HEK293 (cell line): ENCODE measurements around the gene UBE4B.

Experiments
- CTCF ChIA-PET: fragments of 350-600 bp; formaldehyde crosslinking; extraction: SDS; loops from one replicate; lab custom pipeline; 2021; ENCODE audit warnings: antibody characterized with exemption; lab: Yijun Ruan, JAX
- POLR2A ChIA-PET: fragments of 300-600 bp; formaldehyde crosslinking; extraction: SDS; loops from one replicate; lab custom pipeline; 2020; ENCODE audit warnings: antibody characterized with exemption, inconsistent platforms; lab: Yijun Ruan, JAX
- H3K27ac ChIP-seq: fragments of 200-500 bp; sonication (Bioruptor generic); 2 replicates; pipeline ENCODE4 v1.5.1; 2014; ENCODE audit warnings: low read depth, low read length, control low read depth, inconsistent platforms; ENCODE audit errors: extremely low read depth
- H3K36me3 ChIP-seq, 2 experiments: fragments of 200-500 bp in 1 of 2; sonication (Bioruptor generic) in 1 of 2; 1 replicate in 1 of 2; 2 replicates in 1 of 2; pipeline ENCODE4 v1.5.1; 2014 to 2017; ENCODE audit warnings: inconsistent platforms in 2 of 2, low read length in 2 of 2; ENCODE audit not compliant: control insufficient read depth in 2 of 2, insufficient read depth in 1 of 2
- H3K4me1 ChIP-seq: fragments of 200-500 bp; sonication (Bioruptor generic); 2 replicates; pipeline ENCODE4 v1.5.1; 2014; ENCODE audit warnings: mild to moderate bottlenecking, low read length, inconsistent platforms; ENCODE audit not compliant: control insufficient read depth, insufficient read depth
- H3K4me3 ChIP-seq: 2 replicates; pipeline ENCODE4 v1.5.1; 2011; ENCODE audit warnings: low read depth, mild to moderate bottlenecking, control low read depth, low read length, moderate library complexity
- H3K9me3 ChIP-seq: fragments of 200-500 bp; sonication (Bioruptor generic); 2 replicates; pipeline ENCODE4 v1.5.1; 2014; ENCODE audit warnings: low read depth, low read length, inconsistent platforms; ENCODE audit not compliant: control insufficient read depth, insufficient read depth
- BCL6B ChIP-seq: fragments of 450-650 bp; formaldehyde crosslinking; IDR thresholded peaks from 2 replicates; pipeline ENCODE4 v1.5.1; 2017; ENCODE audit warnings: missing biosample characterization, missing genetic modification characterization
- FEZF1 ChIP-seq: fragments of 450-650 bp; formaldehyde crosslinking; IDR thresholded peaks from 2 replicates; pipeline ENCODE4 v1.5.1; 2016; ENCODE audit warnings: missing biosample characterization, missing genetic modification characterization
- GLI4 ChIP-seq: fragments of 450-650 bp; formaldehyde crosslinking; IDR thresholded peaks from 2 replicates; pipeline ENCODE4 v1.5.1; 2016; ENCODE audit warnings: missing biosample characterization, missing genetic modification characterization
- GLIS2 ChIP-seq: fragments of 450-650 bp; formaldehyde crosslinking; IDR thresholded peaks from 2 replicates; pipeline ENCODE4 v1.5.1; 2016; ENCODE audit warnings: missing biosample characterization, missing genetic modification characterization
- KLF10 ChIP-seq: fragments of 450-650 bp; IDR thresholded peaks from 2 replicates; pipeline ENCODE4 v1.5.1; 2018; ENCODE audit warnings: missing biosample characterization, mild to moderate bottlenecking, missing genetic modification characterization
- KLF17 ChIP-seq: fragments of 450-650 bp; formaldehyde crosslinking; IDR thresholded peaks from 2 replicates; pipeline ENCODE4 v1.5.1; 2016; ENCODE audit warnings: missing biosample characterization, missing genetic modification characterization
- TCF7L2 ChIP-seq: IDR thresholded peaks from 2 replicates; pipeline ENCODE4 v1.6.1; 2011; ENCODE audit warnings: low read depth, mild to moderate bottlenecking, inconsistent platforms, low read length, moderate library complexity, borderline replicate concordance
- ZNF114 ChIP-seq: fragments of 450-650 bp; formaldehyde crosslinking; IDR thresholded peaks from 2 replicates; pipeline ENCODE4 v1.5.0; 2017; ENCODE audit warnings: missing biosample characterization, missing genetic modification characterization
- ZNF202 ChIP-seq: fragments of 450-650 bp; formaldehyde crosslinking; IDR thresholded peaks from 2 replicates; pipeline ENCODE4 v1.5.1; 2016; ENCODE audit warnings: missing biosample characterization, missing genetic modification characterization, borderline replicate concordance
- ZNF354C ChIP-seq: fragments of 450-650 bp; formaldehyde crosslinking; IDR thresholded peaks from 2 replicates; pipeline ENCODE4 v1.5.1; 2016; ENCODE audit warnings: missing biosample characterization, missing genetic modification characterization, low read depth, borderline replicate concordance
- ZNF518A ChIP-seq: fragments of 450-650 bp; formaldehyde crosslinking; conservative IDR thresholded peaks from 2 replicates; pipeline ENCODE4 v1.5.1; 2016; ENCODE audit warnings: low read depth, missing biosample characterization, missing genetic modification characterization
- ZNF544 ChIP-seq: fragments of 450-650 bp; formaldehyde crosslinking; IDR thresholded peaks from 2 replicates; pipeline ENCODE4 v1.5.0; 2017; ENCODE audit warnings: missing biosample characterization, missing genetic modification characterization
- ZNF623 ChIP-seq: fragments of 450-650 bp; formaldehyde crosslinking; IDR thresholded peaks from 2 replicates; pipeline ENCODE4 v1.5.1; 2016; ENCODE audit warnings: missing biosample characterization, missing genetic modification characterization
- ZNF664 ChIP-seq: fragments of 450-650 bp; formaldehyde crosslinking; IDR thresholded peaks from 2 replicates; pipeline ENCODE4 v1.5.1; 2016; ENCODE audit warnings: missing biosample characterization, missing genetic modification characterization
- ZSCAN4 ChIP-seq: fragments of 450-650 bp; formaldehyde crosslinking; IDR thresholded peaks from 2 replicates; pipeline ENCODE4 v1.5.1; 2017; ENCODE audit warnings: missing biosample characterization, missing genetic modification characterization

UBE4B gene

GRCh38 chr1:10082785-10083479, 50.2 kb downstream of the UBE4B start (continued):
- no peak for TF ChIP-seq BCL6B (tag by site-specific recombination)

- ChIA-PET CTCF (no interaction called here), POLR2A (interaction anchor here (0.6 kb wide), 1 partner anchor 795 kb away, joined by 3 read pairs; no protein-coding TSS in a partner anchor)
- Histone ChIP-seq H3K27ac (no peak overlapping the region), H3K4me1 (no peaks in the 10 kb centered on the region), H3K36me3 (peaks cover 0 to 4% of the 10 kb centered on the region in 2 experiments; a peak in 2 of 3 replicates), H3K9me3 (no peaks in the 10 kb centered on the region), H3K4me3 (no peak overlapping the region)
- TF ChIP-seq KLF17 (no peak), ZNF354C (tag by site-specific recombination) (no peak), ZNF518A (tag by site-specific recombination) (no peak), GLI4 (tag by site-specific recombination) (no peak), TCF7L2 (no peak), ZNF114 (tag by site-specific recombination) (no peak), ZSCAN4 (tag by site-specific recombination) (no peak), ZNF544 (tag by site-specific recombination) (no peak), ZNF202 (no peak), ZNF623 (tag by site-specific recombination) (no peak), ZNF664 (no peak), GLIS2 (tag by site-specific recombination) (no peak)
Observed at GRCh38 chr1:10084045-10084444, 51.3 kb downstream of the UBE4B start.

- H3K4me3 ChIP-seq, result no peak overlapping the region
- ChIA-PET POLR2A (no interaction called here), CTCF (no interaction called here)
- H3K36me3 ChIP-seq, result peaks cover 0 to 4% of the 10 kb centered on the region in 2 experiments; a peak in 2 of 3 replicates
- H3K9me3 ChIP-seq, result no peaks in the 10 kb centered on the region
- H3K4me1 ChIP-seq, result no peaks in the 10 kb centered on the region
- no peak overlapping the region for H3K27ac ChIP-seq
- TF ChIP-seq KLF10 (tag by site-specific recombination), result no peak
- no peak for TF ChIP-seq FEZF1
Observed at GRCh38 chr1:10085076-10085475, 52.3 kb downstream of the UBE4B start.
